ENCODE results near the gene PLOD3. TPM values are rescaled to one million over a fixed set of nuclear protein-coding genes. Genes with fewer than 3 reads are reported as not detected.
A peak's percentile ranks its signal among the peaks of the same experiment; 100 is the strongest.

PLOD3 gene
- total and polyA plus RNA-seq, 2 donors: 7.1 to 32.0 TPM

- Histone ChIP-seq H3K27ac (ENCODE audit: low read depth in 1 of 2, low read length in 1 of 2) (no peak overlapping the region), H3K27me3 (ENCODE audit: control insufficient read depth in 2 of 2, insufficient read depth in 1 of 2, low read length in 1 of 2) (no peaks in the 10 kb centered on the region), H3K9me3 (ENCODE audit: control insufficient read depth in 2 of 2, insufficient read depth in 1 of 2, low read length in 1 of 2) (no peaks in the 10 kb centered on the region), H3K36me3 (ENCODE audit: control insufficient read depth in 2 of 2, insufficient read depth in 2 of 2, low read length in 1 of 2) (peaks cover 31 to 74% of the 10 kb centered on the region in 2 donors), H3K4me1 (ENCODE audit: control insufficient read depth in 2 of 2, insufficient read depth in 2 of 2, low read length in 2 of 2) (peaks cover 0 to 28% of the 10 kb centered on the region in 2 donors), H3K4me3 (ENCODE audit: low read length in 2 of 2) (no peak overlapping the region)
- WGBS: 93% methylated on average over 5 of the region's 5 CpGs
- DNase-seq (ENCODE audit: low read depth in 6 of 9, low spot score in 9 of 9): no peak
Measured at GRCh38 chr7:101234636-101235035, 17.3 kb upstream of the PLOD3 start.

GRCh38 chr7:101233907-101234547 lies 16.6 kb upstream of the PLOD3 start:
- H3K27ac ChIP-seq (ENCODE audit: low read depth in 1 of 2, low read length in 1 of 2): no peak overlapping the region
- WGBS: 97% methylated on average over 21 of the region's 21 CpGs
- no peak overlapping the region for H3K4me3 ChIP-seq (ENCODE audit: low read length in 2 of 2)
- H3K27me3 ChIP-seq (ENCODE audit: control insufficient read depth in 2 of 2, insufficient read depth in 1 of 2, low read length in 1 of 2): no peaks in the 10 kb centered on the region
- H3K36me3 ChIP-seq (ENCODE audit: control insufficient read depth in 2 of 2, insufficient read depth in 2 of 2, low read length in 1 of 2): peaks cover 26 to 70% of the 10 kb centered on the region in 2 donors
- H3K4me1 ChIP-seq (ENCODE audit: control insufficient read depth in 2 of 2, insufficient read depth in 2 of 2, low read length in 2 of 2): peaks cover 0 to 22% of the 10 kb centered on the region in 2 donors
- DNase-seq (ENCODE audit: low read depth in 6 of 9, low spot score in 9 of 9): no peak
- no peaks in the 10 kb centered on the region for H3K9me3 ChIP-seq (ENCODE audit: control insufficient read depth in 2 of 2, insufficient read depth in 1 of 2, low read length in 1 of 2)

GRCh38 chr7:101232141-101232850 lies 14.9 kb upstream of the PLOD3 start:
- H3K4me3 ChIP-seq (ENCODE audit: low read length in 2 of 2): no peak overlapping the region
- no peaks in the 10 kb centered on the region for H3K27me3 ChIP-seq (ENCODE audit: control insufficient read depth in 2 of 2, insufficient read depth in 1 of 2, low read length in 1 of 2)
- no peaks in the 10 kb centered on the region for H3K9me3 ChIP-seq (ENCODE audit: control insufficient read depth in 2 of 2, insufficient read depth in 1 of 2, low read length in 1 of 2)
- peak overlapping the region in 1 of 2 donors; percentile 31 for H3K27ac ChIP-seq (ENCODE audit: low read depth in 1 of 2, low read length in 1 of 2)
- peaks cover 0 to 5% of the 10 kb centered on the region in 2 donors for H3K4me1 ChIP-seq (ENCODE audit: control insufficient read depth in 2 of 2, insufficient read depth in 2 of 2, low read length in 2 of 2)
- DNase-seq (ENCODE audit: low read depth in 6 of 9, low spot score in 9 of 9): no peak
- H3K36me3 ChIP-seq (ENCODE audit: control insufficient read depth in 2 of 2, insufficient read depth in 2 of 2, low read length in 1 of 2): peaks cover 22 to 61% of the 10 kb centered on the region in 2 donors
- WGBS: 93% methylated on average over 52 of the region's 52 CpGs

GRCh38 chr7:101231644-101232043 lies 14.3 kb upstream of the PLOD3 start:
- H3K27ac ChIP-seq (ENCODE audit: low read depth in 1 of 2, low read length in 1 of 2): no peak overlapping the region
- peaks cover 21 to 55% of the 10 kb centered on the region in 2 donors for H3K36me3 ChIP-seq (ENCODE audit: control insufficient read depth in 2 of 2, insufficient read depth in 2 of 2, low read length in 1 of 2)
- H3K27me3 ChIP-seq (ENCODE audit: control insufficient read depth in 2 of 2, insufficient read depth in 1 of 2, low read length in 1 of 2): no peaks in the 10 kb centered on the region
- H3K4me1 ChIP-seq (ENCODE audit: control insufficient read depth in 2 of 2, insufficient read depth in 2 of 2, low read length in 2 of 2): no peaks in the 10 kb centered on the region
- no peak for DNase-seq (ENCODE audit: low read depth in 6 of 9, low spot score in 9 of 9)
- WGBS: 95% methylated on average over 7 of the region's 7 CpGs
- no peak overlapping the region for H3K4me3 ChIP-seq (ENCODE audit: low read length in 2 of 2)
- no peaks in the 10 kb centered on the region for H3K9me3 ChIP-seq (ENCODE audit: control insufficient read depth in 2 of 2, insufficient read depth in 1 of 2, low read length in 1 of 2)

GRCh38 chr7:101226721-101227120 lies 9.3 kb upstream of the PLOD3 start:
- Histone ChIP-seq H3K4me1 (ENCODE audit: control insufficient read depth in 2 of 2, insufficient read depth in 2 of 2, low read length in 2 of 2) (no peaks in the 10 kb centered on the region), H3K36me3 (ENCODE audit: control insufficient read depth in 2 of 2, insufficient read depth in 2 of 2, low read length in 1 of 2) (peaks cover 41 to 53% of the 10 kb centered on the region in 2 donors), H3K27ac (ENCODE audit: low read depth in 1 of 2, low read length in 1 of 2) (no peak overlapping the region), H3K4me3 (ENCODE audit: low read length in 2 of 2) (no peak overlapping the region), H3K27me3 (ENCODE audit: control insufficient read depth in 2 of 2, insufficient read depth in 1 of 2, low read length in 1 of 2) (no peaks in the 10 kb centered on the region), H3K9me3 (ENCODE audit: control insufficient read depth in 2 of 2, insufficient read depth in 1 of 2, low read length in 1 of 2) (no peaks in the 10 kb centered on the region)
- no peak for DNase-seq (ENCODE audit: low read depth in 6 of 9, low spot score in 9 of 9)
- 97% methylated on average over 9 of the region's 9 CpGs for WGBS

- no peak overlapping the region for H3K27ac ChIP-seq (ENCODE audit: low read depth in 1 of 2, low read length in 1 of 2)
- H3K36me3 ChIP-seq (ENCODE audit: control insufficient read depth in 2 of 2, insufficient read depth in 2 of 2, low read length in 1 of 2): peaks cover 43 to 47% of the 10 kb centered on the region in 2 donors
- no peak overlapping the region for H3K4me3 ChIP-seq (ENCODE audit: low read length in 2 of 2)
- no peaks in the 10 kb centered on the region for H3K27me3 ChIP-seq (ENCODE audit: control insufficient read depth in 2 of 2, insufficient read depth in 1 of 2, low read length in 1 of 2)
- no peaks in the 10 kb centered on the region for H3K9me3 ChIP-seq (ENCODE audit: control insufficient read depth in 2 of 2, insufficient read depth in 1 of 2, low read length in 1 of 2)
- 97% methylated on average over 6 of the region's 6 CpGs for WGBS
- H3K4me1 ChIP-seq (ENCODE audit: control insufficient read depth in 2 of 2, insufficient read depth in 2 of 2, low read length in 2 of 2): no peaks in the 10 kb centered on the region
- DNase-seq (ENCODE audit: low read depth in 6 of 9, low spot score in 9 of 9): no peak
Measured at GRCh38 chr7:101225650-101226049, 8.3 kb upstream of the PLOD3 start.

GRCh38 chr7:101223528-101223927 lies 6.1 kb upstream of the PLOD3 start:
- Histone ChIP-seq H3K36me3 (ENCODE audit: control insufficient read depth in 2 of 2, insufficient read depth in 2 of 2, low read length in 1 of 2) (peaks cover 35 to 43% of the 10 kb centered on the region in 2 donors), H3K4me3 (ENCODE audit: low read length in 2 of 2) (no peak overlapping the region), H3K27me3 (ENCODE audit: control insufficient read depth in 2 of 2, insufficient read depth in 1 of 2, low read length in 1 of 2) (no peaks in the 10 kb centered on the region), H3K27ac (ENCODE audit: low read depth in 1 of 2, low read length in 1 of 2) (no peak overlapping the region), H3K9me3 (ENCODE audit: control insufficient read depth in 2 of 2, insufficient read depth in 1 of 2, low read length in 1 of 2) (no peaks in the 10 kb centered on the region), H3K4me1 (ENCODE audit: control insufficient read depth in 2 of 2, insufficient read depth in 2 of 2, low read length in 2 of 2) (peaks cover 6 to 7% of the 10 kb centered on the region in 2 donors)
- 99% methylated on average over 15 of the region's 15 CpGs for WGBS
- DNase-seq (ENCODE audit: low read depth in 6 of 9, low spot score in 9 of 9): no peak

GRCh38 chr7:101222275-101222830 lies 5.0 kb upstream of the PLOD3 start:
- WGBS: 97% methylated on average over 27 of the region's 27 CpGs
- no peak for DNase-seq (ENCODE audit: low read depth in 6 of 9, low spot score in 9 of 9)
- peaks cover 28 to 38% of the 10 kb centered on the region in 2 donors for H3K36me3 ChIP-seq (ENCODE audit: control insufficient read depth in 2 of 2, insufficient read depth in 2 of 2, low read length in 1 of 2)

GRCh38 chr7:101220295-101220694 lies 2.9 kb upstream of the PLOD3 start:
- H3K9me3 ChIP-seq (ENCODE audit: control insufficient read depth in 2 of 2, insufficient read depth in 1 of 2, low read length in 1 of 2): no peaks in the 10 kb centered on the region
- WGBS: 96% methylated on average over 5 of the region's 5 CpGs
- peaks cover 23 to 30% of the 10 kb centered on the region in 2 donors for H3K36me3 ChIP-seq (ENCODE audit: control insufficient read depth in 2 of 2, insufficient read depth in 2 of 2, low read length in 1 of 2)
- no peak for DNase-seq (ENCODE audit: low read depth in 6 of 9, low spot score in 9 of 9)
- H3K27me3 ChIP-seq (ENCODE audit: control insufficient read depth in 2 of 2, insufficient read depth in 1 of 2, low read length in 1 of 2): peaks cover 0 to 13% of the 10 kb centered on the region in 2 donors
- H3K4me3 ChIP-seq (ENCODE audit: low read length in 2 of 2): no peak overlapping the region
- peaks cover 7 to 18% of the 10 kb centered on the region in 2 donors for H3K4me1 ChIP-seq (ENCODE audit: control insufficient read depth in 2 of 2, insufficient read depth in 2 of 2, low read length in 2 of 2)
- H3K27ac ChIP-seq (ENCODE audit: low read depth in 1 of 2, low read length in 1 of 2): no peak overlapping the region

More at GRCh38 chr7:101222275-101222830, 5.0 kb upstream of the PLOD3 start:
- no peaks in the 10 kb centered on the region for H3K27me3 ChIP-seq (ENCODE audit: control insufficient read depth in 2 of 2, insufficient read depth in 1 of 2, low read length in 1 of 2)
- no peaks in the 10 kb centered on the region for H3K9me3 ChIP-seq (ENCODE audit: control insufficient read depth in 2 of 2, insufficient read depth in 1 of 2, low read length in 1 of 2)
- no peak overlapping the region for H3K4me3 ChIP-seq (ENCODE audit: low read length in 2 of 2)
- H3K27ac ChIP-seq (ENCODE audit: low read depth in 1 of 2, low read length in 1 of 2): no peak overlapping the region
- H3K4me1 ChIP-seq (ENCODE audit: control insufficient read depth in 2 of 2, insufficient read depth in 2 of 2, low read length in 2 of 2): peaks cover 7 to 10% of the 10 kb centered on the region in 2 donors
